Esophagus squamous epithelium (tissue), 5 donors: Measurements from ENCODE around the gene OCA2. TPM values are rescaled to one million over a fixed set of nuclear protein-coding genes. Genes with fewer than 3 reads are reported as not detected.

Experiments used
- DNase-seq: peaks from one replicate; lab custom pipeline; 2025; lab: John Stamatoyannopoulos, UW
- H3K27ac ChIP-seq, 4 donors: fragments of 200-600 bp; sonication (generic); one replicate each; pipeline ENCODE4 v1.5.1; 2016 to 2019; ENCODE audit warnings: mild to moderate bottlenecking in 1 of 4
- H3K27me3 ChIP-seq, 4 donors: fragments of 200-600 bp; sonication (generic); 1 replicate in 3 of 4; 2 replicates in 1 of 4; pipeline versions ENCODE4 v1.5.1 to v1.6.0; 2017 to 2021; ENCODE audit warnings: antibody characterized with exemption in 1 of 4
- H3K36me3 ChIP-seq, 3 donors: fragments of 200-600 bp; sonication (generic); one replicate each; pipeline ENCODE4 v1.5.1; 2016 to 2019
- H3K4me1 ChIP-seq, 3 donors: fragments of 200-600 bp; sonication (generic); one replicate each; pipeline ENCODE4 v1.5.1; 2017 to 2019
- H3K4me3 ChIP-seq, 4 donors: fragments of 200-600 bp; sonication (generic); 1 replicate in 3 of 4; 2 replicates in 1 of 4; pipeline ENCODE4 v1.5.1; 2016 to 2019; ENCODE audit warnings: mild to moderate bottlenecking in 2 of 4, moderate library complexity in 1 of 4
- H3K9me3 ChIP-seq, 3 donors: fragments of 200-600 bp; sonication (generic); one replicate each; pipeline ENCODE4 v1.5.1; 2016 to 2019
- CTCF ChIP-seq, 6 experiments: fragments of 450-650 bp in 4 of 6; fragments of 200-600 bp in 2 of 6; sonication (generic) in 2 of 6; IDR thresholded peaks; one replicate each; pipeline ENCODE4 v1.5.1; 2016 to 2019; ENCODE audit warnings: antibody characterized with exemption in 6 of 6, mild to moderate bottlenecking in 4 of 6, moderate library complexity in 4 of 6
- POLR2A ChIP-seq, 4 donors: fragments of 450-650 bp; IDR thresholded peaks; one replicate each; pipeline ENCODE4 v1.6.1; 2017; ENCODE audit warnings: antibody characterized with exemption in 4 of 4, mild to moderate bottlenecking in 4 of 4, moderate library complexity in 3 of 4
- WGBS, 2 donors: methylation state at CpG; one replicate each; pipeline ENCODE4 v1.1.5; 2018; 5-methylcytosine and 5-hydroxymethylcytosine counted together
- intact Hi-C: fragments of 100-400 bp; cut with DNase I; formaldehyde crosslinking; loops from one replicate; pipeline ENCODE4 v1.15.0; 2022
- total RNA-seq, 4 donors: library from RNA; depleted of rRNA; stranded (reverse); fragments of >200 nt; gene quantifications; one replicate each; pipeline ENCODE4 v1.1.0, GENCODE V29; 2016
- donor health status: DM: yes; HTN: yes; CAD: no.

Gene OCA2
- total RNA-seq, 4 donors from 2014 or later = 1.7 to 5.5 (median 4.6) TPM

GRCh38 chr15:28003302-28004037 is 95.6 kb downstream of the OCA2 start:
- TF ChIP-seq POLR2A (IDR thresholded peaks at IDR 0.05) (no peak), CTCF (IDR thresholded peaks at IDR 0.05) (no peak)
- Histone ChIP-seq H3K4me3 (no peak overlapping the region), H3K4me1 (peaks cover 0 to 21% (median 4%) of the 10 kb centered on the region in 3 donors), H3K36me3 (no peaks in the 10 kb centered on the region), H3K9me3 (peaks cover 0 to 2% (median under 1%) of the 10 kb centered on the region in 3 donors), H3K27ac (no peak overlapping the region), H3K27me3 (no peaks in the 10 kb centered on the region)
- no peak for DNase-seq
- intact Hi-C loops = no loop called here
- WGBS, 2 donors = 91 to 94% methylated on average over 22 to 25 of the region's 63 CpGs

GRCh38 chr15:28002867-28003266 is 96.2 kb downstream of the OCA2 start:
- Histone ChIP-seq H3K4me1 (peaks cover 0 to 19% (median 4%) of the 10 kb centered on the region in 3 donors), H3K27me3 (no peaks in the 10 kb centered on the region), H3K36me3 (no peaks in the 10 kb centered on the region), H3K9me3 (no peaks in the 10 kb centered on the region), H3K27ac (no peak overlapping the region), H3K4me3 (no peak overlapping the region)
- TF ChIP-seq POLR2A (IDR thresholded peaks at IDR 0.05) = no peak
- no peak for TF ChIP-seq CTCF (IDR thresholded peaks at IDR 0.05)
- no peak for DNase-seq
- 88 to 97% methylated on average over 5 to 10 of the region's 10 CpGs for WGBS, 2 donors
- intact Hi-C loops = no loop called here

GRCh38 chr15:28002136-28002861 is 96.8 kb downstream of the OCA2 start:
- 79 to 91% methylated on average over 10 to 11 of the region's 12 CpGs for WGBS, 2 donors
- H3K9me3 ChIP-seq = no peaks in the 10 kb centered on the region
- no peaks in the 10 kb centered on the region for H3K27me3 ChIP-seq
- intact Hi-C loops = no loop called here
- no peak overlapping the region for H3K4me3 ChIP-seq
- TF ChIP-seq POLR2A (IDR thresholded peaks at IDR 0.05) (no peak), CTCF (IDR thresholded peaks at IDR 0.05) (no peak)
- peaks cover 0 to 13% (median 0%) of the 10 kb centered on the region in 3 donors for H3K4me1 ChIP-seq
- H3K36me3 ChIP-seq = no peaks in the 10 kb centered on the region
- DNase-seq = no peak
- no peak overlapping the region for H3K27ac ChIP-seq

GRCh38 chr15:28001641-28002040 is 97.5 kb downstream of the OCA2 start:
- Histone ChIP-seq H3K4me3 (no peak overlapping the region), H3K27ac (no peak overlapping the region), H3K27me3 (no peaks in the 10 kb centered on the region), H3K36me3 (no peaks in the 10 kb centered on the region), H3K4me1 (peaks cover 0 to 8% (median 0%) of the 10 kb centered on the region in 3 donors), H3K9me3 (no peaks in the 10 kb centered on the region)
- TF ChIP-seq CTCF (IDR thresholded peaks at IDR 0.05) (no peak), POLR2A (IDR thresholded peaks at IDR 0.05) (no peak)
- no peak for DNase-seq
- 56 to 81% methylated on average over 5 to 7 of the region's 10 CpGs for WGBS, 2 donors
- intact Hi-C loops = no loop called here
